ENCODE measurements around the gene ZNF879.

DNA sequence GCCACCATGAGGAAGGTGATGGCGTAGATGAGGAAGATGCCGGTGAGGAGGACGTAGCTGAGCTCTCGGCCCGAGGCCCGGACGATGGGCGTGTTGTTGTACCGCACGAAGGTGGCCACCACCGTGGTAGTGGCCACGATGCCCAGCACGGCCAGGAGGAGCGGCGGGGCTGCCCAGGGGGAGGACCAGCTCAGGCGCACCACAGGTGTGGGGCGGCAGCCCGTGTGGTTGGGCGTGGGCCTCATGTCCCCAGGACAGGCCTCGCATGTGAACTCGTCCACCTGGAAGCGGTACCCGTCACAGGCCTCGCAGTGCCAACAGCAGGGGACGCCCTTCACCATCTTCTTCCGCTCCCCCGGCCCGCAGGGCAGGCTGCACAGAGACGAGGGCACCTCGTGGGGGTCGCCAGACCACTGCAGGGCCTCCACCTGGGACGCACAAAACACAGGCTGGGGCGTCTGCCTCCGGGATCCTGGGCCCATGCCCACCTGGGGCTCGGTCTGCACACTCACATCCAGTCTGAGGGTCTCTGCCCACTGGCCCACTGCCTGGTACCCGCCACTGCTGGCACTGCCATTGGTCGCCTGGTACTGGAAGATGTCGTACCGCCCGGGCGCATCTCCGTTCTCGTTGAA is 37.2 kb upstream of the ZNF879 start:
- TF ChIP-seq POLR2A (IDR thresholded peaks at IDR 0.05; ENCODE audit: borderline replicate concordance, extremely low read depth, insufficient read depth, insufficient read length) (no peak), JUND (IDR thresholded peaks at IDR 0.05) (no peak), EZH2phosphoT487 (IDR thresholded peaks at IDR 0.05; ENCODE audit: borderline replicate concordance) (no peak), EZH2 (IDR thresholded peaks at IDR 0.05) (no peak), RAD21 (IDR thresholded peaks at IDR 0.05; ENCODE audit: low read depth) (no peak), POLR2AphosphoS5 (IDR thresholded peaks at IDR 0.05; ENCODE audit: low read depth, low read length) (no peak), TCF7L2 (IDR thresholded peaks at IDR 0.05; ENCODE audit: borderline replicate concordance, extremely low read depth, insufficient read depth, insufficient read length) (no peak), EGR1 (IDR thresholded peaks at IDR 0.05; ENCODE audit: low read depth) (no peak), CBX3 (IDR thresholded peaks at IDR 0.05; ENCODE audit: low read depth) (no peak), ELF1 (IDR thresholded peaks at IDR 0.05; ENCODE audit: borderline replicate concordance, low read depth) (no peak), ZNF274 (IDR thresholded peaks at IDR 0.05; ENCODE audit: low read depth, low read length) (no peak)
- TF ChIP-seq, protein P1, sequence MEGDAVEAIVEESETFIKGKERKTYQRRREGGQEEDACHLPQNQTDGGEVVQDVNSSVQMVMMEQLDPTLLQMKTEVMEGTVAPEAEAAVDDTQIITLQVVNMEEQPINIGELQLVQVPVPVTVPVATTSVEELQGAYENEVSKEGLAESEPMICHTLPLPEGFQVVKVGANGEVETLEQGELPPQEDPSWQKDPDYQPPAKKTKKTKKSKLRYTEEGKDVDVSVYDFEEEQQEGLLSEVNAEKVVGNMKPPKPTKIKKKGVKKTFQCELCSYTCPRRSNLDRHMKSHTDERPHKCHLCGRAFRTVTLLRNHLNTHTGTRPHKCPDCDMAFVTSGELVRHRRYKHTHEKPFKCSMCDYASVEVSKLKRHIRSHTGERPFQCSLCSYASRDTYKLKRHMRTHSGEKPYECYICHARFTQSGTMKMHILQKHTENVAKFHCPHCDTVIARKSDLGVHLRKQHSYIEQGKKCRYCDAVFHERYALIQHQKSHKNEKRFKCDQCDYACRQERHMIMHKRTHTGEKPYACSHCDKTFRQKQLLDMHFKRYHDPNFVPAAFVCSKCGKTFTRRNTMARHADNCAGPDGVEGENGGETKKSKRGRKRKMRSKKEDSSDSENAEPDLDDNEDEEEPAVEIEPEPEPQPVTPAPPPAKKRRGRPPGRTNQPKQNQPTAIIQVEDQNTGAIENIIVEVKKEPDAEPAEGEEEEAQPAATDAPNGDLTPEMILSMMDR (IDR thresholded peaks at IDR 0.05 in 2 of 3, conservative IDR thresholded peaks at IDR 0.05 in 1 of 3; ENCODE audit: borderline replicate concordance in 1 of 3, insufficient read depth in 1 of 3, low read depth in 2 of 3, low read length in 2 of 3), result no peak
- TF ChIP-seq, protein P2, sequence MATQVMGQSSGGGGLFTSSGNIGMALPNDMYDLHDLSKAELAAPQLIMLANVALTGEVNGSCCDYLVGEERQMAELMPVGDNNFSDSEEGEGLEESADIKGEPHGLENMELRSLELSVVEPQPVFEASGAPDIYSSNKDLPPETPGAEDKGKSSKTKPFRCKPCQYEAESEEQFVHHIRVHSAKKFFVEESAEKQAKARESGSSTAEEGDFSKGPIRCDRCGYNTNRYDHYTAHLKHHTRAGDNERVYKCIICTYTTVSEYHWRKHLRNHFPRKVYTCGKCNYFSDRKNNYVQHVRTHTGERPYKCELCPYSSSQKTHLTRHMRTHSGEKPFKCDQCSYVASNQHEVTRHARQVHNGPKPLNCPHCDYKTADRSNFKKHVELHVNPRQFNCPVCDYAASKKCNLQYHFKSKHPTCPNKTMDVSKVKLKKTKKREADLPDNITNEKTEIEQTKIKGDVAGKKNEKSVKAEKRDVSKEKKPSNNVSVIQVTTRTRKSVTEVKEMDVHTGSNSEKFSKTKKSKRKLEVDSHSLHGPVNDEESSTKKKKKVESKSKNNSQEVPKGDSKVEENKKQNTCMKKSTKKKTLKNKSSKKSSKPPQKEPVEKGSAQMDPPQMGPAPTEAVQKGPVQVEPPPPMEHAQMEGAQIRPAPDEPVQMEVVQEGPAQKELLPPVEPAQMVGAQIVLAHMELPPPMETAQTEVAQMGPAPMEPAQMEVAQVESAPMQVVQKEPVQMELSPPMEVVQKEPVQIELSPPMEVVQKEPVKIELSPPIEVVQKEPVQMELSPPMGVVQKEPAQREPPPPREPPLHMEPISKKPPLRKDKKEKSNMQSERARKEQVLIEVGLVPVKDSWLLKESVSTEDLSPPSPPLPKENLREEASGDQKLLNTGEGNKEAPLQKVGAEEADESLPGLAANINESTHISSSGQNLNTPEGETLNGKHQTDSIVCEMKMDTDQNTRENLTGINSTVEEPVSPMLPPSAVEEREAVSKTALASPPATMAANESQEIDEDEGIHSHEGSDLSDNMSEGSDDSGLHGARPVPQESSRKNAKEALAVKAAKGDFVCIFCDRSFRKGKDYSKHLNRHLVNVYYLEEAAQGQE (IDR thresholded peaks at IDR 0.05; ENCODE audit: low read depth), result no peak
- TF ChIP-seq, protein P3, sequence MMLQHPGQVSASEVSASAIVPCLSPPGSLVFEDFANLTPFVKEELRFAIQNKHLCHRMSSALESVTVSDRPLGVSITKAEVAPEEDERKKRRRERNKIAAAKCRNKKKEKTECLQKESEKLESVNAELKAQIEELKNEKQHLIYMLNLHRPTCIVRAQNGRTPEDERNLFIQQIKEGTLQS (IDR thresholded peaks at IDR 0.05), result no peak
